SJSA1 (cell line): ENCODE results near the gene CD40. TPM values are rescaled to one million over a fixed set of nuclear protein-coding genes. Genes with fewer than 3 reads are reported as not detected.
A peak's percentile ranks its signal among the peaks of the same experiment; 100 is the strongest.

Experiments
- DNase-seq, 2 experiments: peaks; one replicate each; pipeline ENCODE4 v3.0.0-alpha.2; 2015 to 2020; ENCODE audit warnings: low spot score in 2 of 2, low read depth in 1 of 2
- H3K27ac ChIP-seq: fragments of 250-450 bp; sonication (Bioruptor Pico); 2 replicates; pipeline ENCODE4 v1.5.1; 2020; ENCODE audit warnings: mild to moderate bottlenecking, moderate library complexity
- H3K27me3 ChIP-seq: fragments of 250-450 bp; sonication (Bioruptor Pico); replicated peaks from 2 replicates; pipeline ENCODE4 v1.5.1; 2020; ENCODE audit warnings: mild to moderate bottlenecking, moderate library complexity
- H3K36me3 ChIP-seq: fragments of 250-450 bp; sonication (Bioruptor Pico); 2 replicates; pipeline ENCODE4 v1.5.1; 2020; ENCODE audit warnings: mild to moderate bottlenecking
- H3K4me1 ChIP-seq: fragments of 250-450 bp; sonication (Bioruptor Pico); replicated peaks from 2 replicates; pipeline ENCODE4 v1.6.1; 2021; ENCODE audit warnings: mild to moderate bottlenecking
- H3K4me3 ChIP-seq: fragments of 250-450 bp; sonication (Bioruptor Pico); 2 replicates; pipeline ENCODE4 v1.5.1; 2020; ENCODE audit warnings: mild to moderate bottlenecking
- H3K9me3 ChIP-seq: fragments of 250-450 bp; sonication (Bioruptor Pico); replicated peaks from 2 replicates; pipeline ENCODE4 v1.5.1; 2020; ENCODE audit warnings: mild to moderate bottlenecking
- total RNA-seq: library from RNA; depleted of rRNA; stranded (reverse); fragments of >200 nt; shearing (Covaris generic); gene quantifications from 2 replicates; pipeline ENCODE4 v1.2.3, GENCODE V29; 2014

CD40 gene
- total RNA-seq, 1 experiment from 2014 or later = 0.05 TPM

DNA sequence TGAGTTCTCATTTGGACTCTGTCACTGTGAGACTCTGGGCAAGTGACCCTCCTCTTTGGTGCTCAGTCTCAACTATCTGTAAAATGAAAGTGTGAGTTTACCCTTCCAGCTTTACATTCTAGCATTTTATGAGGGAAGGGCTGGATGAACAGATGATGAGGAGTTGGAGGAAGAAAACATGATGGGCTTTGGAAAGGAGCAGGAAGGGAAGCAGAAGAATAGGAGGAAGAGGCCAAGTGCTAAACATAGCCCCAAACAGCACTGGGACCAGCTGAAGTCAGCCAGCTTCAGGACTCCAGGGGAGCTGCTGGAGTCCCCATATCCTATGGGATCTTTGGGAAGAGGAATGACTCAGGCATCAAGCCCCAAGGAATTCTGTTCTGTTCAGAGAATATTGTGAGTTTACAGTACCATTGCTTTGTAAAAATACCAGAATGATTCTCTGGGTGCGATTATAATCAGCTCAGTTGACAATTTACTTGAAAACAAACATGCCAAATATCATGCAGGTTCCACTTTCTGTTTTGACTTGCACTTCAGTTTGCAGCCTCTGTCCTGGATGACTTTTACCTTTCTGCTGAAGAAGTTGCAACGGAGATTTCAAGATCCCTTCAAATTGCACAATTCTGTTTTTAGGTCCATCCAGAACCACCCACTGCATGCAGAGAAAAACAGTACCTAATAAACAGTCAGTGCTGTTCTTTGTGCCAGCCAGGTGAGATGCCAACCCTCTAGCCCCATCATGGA, 3.2 kb downstream of the CD40 start:
- DNase-seq = no peak
- no peaks in the 10 kb centered on the region for H3K4me1 ChIP-seq
- H3K4me3 ChIP-seq = no peak overlapping the region
- peaks cover 35% of the 10 kb centered on the region for H3K27me3 ChIP-seq
- no peaks in the 10 kb centered on the region for H3K9me3 ChIP-seq
- H3K27ac ChIP-seq = no peak overlapping the region
- H3K36me3 ChIP-seq = no peaks in the 10 kb centered on the region

DNA sequence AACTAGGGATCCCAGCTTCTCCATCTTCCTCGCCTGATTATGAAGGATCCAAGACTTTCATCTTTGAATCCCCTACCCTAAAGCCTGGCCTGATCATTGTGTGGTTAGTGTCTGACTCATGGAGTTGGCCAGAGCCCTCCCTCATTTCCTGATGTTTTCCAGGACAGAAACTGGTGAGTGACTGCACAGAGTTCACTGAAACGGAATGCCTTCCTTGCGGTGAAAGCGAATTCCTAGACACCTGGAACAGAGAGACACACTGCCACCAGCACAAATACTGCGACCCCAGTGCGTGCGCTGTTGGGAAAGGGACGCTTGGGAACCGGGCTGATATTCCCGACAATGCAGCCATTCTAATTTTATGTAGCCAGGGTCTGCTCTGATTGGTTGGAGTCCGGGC, 4.0 kb downstream of the CD40 start:
- H3K27ac ChIP-seq = no peak overlapping the region
- H3K27me3 ChIP-seq = peaks cover 36% of the 10 kb centered on the region
- no peak for DNase-seq
- no peaks in the 10 kb centered on the region for H3K4me1 ChIP-seq
- no peaks in the 10 kb centered on the region for H3K9me3 ChIP-seq
- H3K4me3 ChIP-seq = no peak overlapping the region
- H3K36me3 ChIP-seq = no peaks in the 10 kb centered on the region

DNA sequence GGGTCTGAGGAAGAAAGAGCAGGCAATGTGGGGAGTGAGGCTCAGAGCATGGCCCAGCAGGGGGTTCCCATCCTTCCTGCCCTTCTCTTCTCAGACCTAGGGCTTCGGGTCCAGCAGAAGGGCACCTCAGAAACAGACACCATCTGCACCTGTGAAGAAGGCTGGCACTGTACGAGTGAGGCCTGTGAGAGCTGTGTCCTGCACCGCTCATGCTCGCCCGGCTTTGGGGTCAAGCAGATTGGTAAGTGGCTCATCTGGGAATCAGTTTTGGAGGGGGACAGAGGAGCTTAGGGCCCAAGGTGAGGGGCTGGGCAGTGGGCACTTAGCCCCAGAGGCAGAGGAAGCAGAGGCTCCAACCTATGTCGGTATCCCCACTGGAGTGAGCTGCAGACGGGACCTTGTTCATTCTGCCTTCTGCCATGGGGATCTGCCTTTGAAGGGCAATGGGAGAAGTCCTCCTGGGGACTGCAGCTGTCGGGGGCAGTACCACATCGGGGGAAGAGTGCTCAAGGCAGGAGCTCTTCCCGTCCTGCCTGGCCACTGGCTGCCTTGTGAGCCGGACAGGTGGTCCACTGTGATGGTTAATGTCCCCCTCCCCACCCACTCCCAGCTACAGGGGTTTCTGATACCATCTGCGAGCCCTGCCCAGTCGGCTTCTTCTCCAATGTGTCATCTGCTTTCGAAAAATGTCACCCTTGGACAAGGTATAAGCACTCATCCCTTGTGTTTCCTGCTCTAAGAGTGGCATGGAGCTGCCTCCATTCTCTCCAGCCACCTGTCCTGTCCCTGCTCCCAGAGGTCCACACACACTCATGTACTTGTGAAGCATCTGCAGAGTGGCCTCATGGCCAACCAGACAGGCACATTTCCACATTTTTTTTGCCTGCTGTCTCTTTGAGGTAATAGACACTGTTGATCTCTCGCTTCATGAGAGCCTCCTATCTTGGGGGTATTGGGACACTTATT, 4.7 kb downstream of the CD40 start:
- Histone ChIP-seq H3K36me3 (no peaks in the 10 kb centered on the region), H3K4me3 (no peak overlapping the region), H3K27me3 (peaks cover 37% of the 10 kb centered on the region), H3K27ac (no peak overlapping the region), H3K4me1 (no peaks in the 10 kb centered on the region), H3K9me3 (no peaks in the 10 kb centered on the region)
- no peak for DNase-seq

DNA sequence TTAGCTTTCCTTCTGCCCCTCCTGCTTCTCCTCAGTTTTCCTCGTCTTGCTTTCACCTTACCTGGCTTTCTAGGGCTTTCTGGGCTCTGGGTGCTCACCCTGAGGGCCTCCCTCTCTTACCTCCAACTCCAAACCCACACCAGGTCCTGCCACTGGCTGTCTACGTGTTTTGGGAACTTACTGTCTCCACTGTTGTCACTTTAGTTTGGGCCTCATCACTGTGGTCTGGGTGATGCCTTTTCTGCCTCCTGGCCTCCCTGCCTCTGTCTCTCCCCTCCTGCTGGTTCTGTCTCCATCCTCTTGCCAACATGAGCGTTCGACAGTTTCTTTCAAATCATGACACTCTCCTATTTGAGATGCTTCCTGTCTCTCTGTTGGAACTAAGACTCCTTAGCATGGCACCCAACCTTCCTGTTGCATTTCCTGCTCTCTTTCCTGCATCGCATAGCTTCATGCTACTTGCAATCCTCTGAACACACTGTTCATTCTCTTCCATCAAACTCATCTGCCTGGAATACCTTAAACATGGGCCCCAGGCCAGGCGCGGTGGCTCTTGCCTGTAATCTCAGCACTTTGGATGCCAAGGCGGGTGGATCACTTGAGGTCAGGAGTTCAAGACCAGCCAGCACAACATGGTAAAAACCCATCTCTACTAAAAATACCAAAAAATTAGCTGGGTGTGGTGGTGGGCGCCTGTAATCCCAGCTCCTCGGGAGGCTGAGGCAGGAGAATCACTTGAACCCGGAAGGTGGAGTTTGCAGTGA, 5.5 kb downstream of the CD40 start:
- no peak for DNase-seq
- no peak overlapping the region for H3K27ac ChIP-seq
- H3K4me1 ChIP-seq = no peaks in the 10 kb centered on the region
- no peaks in the 10 kb centered on the region for H3K36me3 ChIP-seq
- H3K27me3 ChIP-seq = peaks cover 39% of the 10 kb centered on the region
- H3K9me3 ChIP-seq = no peaks in the 10 kb centered on the region
- H3K4me3 ChIP-seq = no peak overlapping the region

DNA sequence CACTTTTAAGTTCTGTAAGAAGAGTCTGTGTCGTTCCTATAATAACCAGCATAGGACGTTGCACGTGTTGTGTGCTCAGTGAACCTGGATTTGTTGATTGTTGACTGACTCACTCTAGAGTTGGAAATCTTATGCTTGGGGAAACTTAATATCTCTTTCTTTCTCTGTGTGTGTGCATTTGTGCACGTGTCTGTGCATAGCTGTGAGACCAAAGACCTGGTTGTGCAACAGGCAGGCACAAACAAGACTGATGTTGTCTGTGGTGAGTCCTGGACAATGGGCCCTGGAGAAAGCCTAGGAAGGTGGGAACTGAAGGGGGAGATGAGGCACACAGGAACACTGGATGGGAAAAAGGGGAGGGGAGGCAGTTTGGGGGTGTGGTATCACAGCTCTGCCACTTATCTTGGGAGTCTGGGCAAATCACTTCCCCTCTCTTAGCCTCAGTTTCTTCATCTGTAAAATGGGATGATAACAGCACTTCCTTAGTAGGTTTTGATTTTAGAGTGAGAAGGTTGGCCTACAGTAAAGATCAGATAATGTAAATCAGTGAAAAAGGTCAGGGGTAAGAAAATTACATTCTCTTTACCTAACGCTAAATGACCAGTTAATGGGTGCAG, 8.4 kb downstream of the CD40 start:
- H3K36me3 ChIP-seq = no peaks in the 10 kb centered on the region
- DNase-seq = no peak
- no peaks in the 10 kb centered on the region for H3K9me3 ChIP-seq
- H3K27ac ChIP-seq = no peak overlapping the region
- no peak overlapping the region for H3K4me3 ChIP-seq
- no peaks in the 10 kb centered on the region for H3K4me1 ChIP-seq
- peaks cover 54% of the 10 kb centered on the region for H3K27me3 ChIP-seq

DNA sequence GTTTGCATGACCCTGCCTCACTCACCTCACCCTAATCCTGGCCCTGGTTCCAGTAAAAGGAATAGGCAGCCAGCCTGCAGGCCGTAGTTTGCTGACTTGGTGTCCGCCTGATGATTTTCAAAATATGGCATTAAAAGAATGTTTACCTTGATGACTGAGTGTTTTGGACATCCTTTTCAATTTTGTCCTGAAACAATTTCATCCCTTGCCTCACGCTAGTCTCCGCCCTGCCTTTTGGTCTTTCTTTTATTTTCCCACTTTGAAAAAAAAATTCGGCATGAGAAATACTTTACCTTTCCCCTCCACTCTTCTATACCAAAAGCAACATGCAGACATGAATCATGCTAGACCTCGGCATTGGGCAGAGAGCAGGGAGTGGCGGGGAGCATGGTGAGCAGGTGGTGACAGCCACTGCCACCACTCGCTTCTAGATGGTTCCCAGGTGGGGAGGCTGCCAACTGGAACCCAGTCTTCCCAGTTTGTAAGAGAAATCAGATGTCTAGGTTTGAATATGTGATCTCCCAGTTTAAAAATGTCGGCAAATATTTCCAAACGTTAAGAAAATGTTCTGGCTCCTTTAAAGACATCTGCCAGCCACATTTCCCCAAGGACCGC, 9.4 kb downstream of the CD40 start:
- DNase-seq = no peak
- H3K36me3 ChIP-seq = no peaks in the 10 kb centered on the region
- H3K27ac ChIP-seq = no peak overlapping the region
- H3K4me3 ChIP-seq = no peak overlapping the region
- H3K9me3 ChIP-seq = no peaks in the 10 kb centered on the region
- peaks cover 54% of the 10 kb centered on the region for H3K27me3 ChIP-seq
- no peaks in the 10 kb centered on the region for H3K4me1 ChIP-seq

DNA sequence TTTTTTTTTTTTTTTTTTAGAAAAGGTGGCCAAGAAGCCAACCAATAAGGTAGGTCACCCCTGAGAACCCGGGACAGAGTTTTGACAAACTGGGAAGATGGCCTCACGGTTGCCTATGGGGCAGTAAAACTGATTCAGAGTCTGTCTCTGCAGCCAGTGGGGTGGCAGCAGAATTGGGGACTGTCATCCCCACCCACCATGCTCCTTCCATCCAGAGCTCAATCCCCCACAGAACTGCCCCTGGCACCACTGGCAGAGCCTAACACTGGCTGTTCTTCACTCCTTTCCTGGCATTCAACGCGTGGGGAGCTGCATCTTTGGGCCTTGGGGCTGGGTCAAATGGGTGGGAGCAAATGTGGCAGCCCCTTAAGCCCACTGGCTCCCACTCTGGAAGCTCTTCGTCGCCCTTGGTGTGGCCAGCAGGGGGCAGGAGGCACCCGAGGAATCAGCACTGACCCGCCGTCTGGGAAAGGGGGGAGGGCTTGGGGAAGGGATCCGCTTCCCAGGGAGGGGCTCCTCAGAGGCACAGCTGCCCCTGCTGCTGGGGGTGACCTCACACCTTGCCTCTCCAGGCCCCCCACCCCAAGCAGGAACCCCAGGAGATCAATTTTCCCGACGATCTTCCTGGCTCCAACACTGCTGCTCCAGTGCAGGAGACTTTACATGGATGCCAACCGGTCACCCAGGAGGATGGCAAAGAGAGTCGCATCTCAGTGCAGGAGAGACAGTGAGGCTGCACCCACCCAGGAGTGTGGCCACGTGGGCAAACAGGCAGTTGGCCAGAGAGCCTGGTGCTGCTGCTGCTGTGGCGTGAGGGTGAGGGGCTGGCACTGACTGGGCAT, 10.4 kb downstream of the CD40 start:
- no peaks in the 10 kb centered on the region for H3K36me3 ChIP-seq
- no peak overlapping the region for H3K4me3 ChIP-seq
- no peak for DNase-seq
- no peaks in the 10 kb centered on the region for H3K9me3 ChIP-seq
- H3K4me1 ChIP-seq = no peaks in the 10 kb centered on the region
- no peak overlapping the region for H3K27ac ChIP-seq
- peaks cover 54% of the 10 kb centered on the region for H3K27me3 ChIP-seq

DNA sequence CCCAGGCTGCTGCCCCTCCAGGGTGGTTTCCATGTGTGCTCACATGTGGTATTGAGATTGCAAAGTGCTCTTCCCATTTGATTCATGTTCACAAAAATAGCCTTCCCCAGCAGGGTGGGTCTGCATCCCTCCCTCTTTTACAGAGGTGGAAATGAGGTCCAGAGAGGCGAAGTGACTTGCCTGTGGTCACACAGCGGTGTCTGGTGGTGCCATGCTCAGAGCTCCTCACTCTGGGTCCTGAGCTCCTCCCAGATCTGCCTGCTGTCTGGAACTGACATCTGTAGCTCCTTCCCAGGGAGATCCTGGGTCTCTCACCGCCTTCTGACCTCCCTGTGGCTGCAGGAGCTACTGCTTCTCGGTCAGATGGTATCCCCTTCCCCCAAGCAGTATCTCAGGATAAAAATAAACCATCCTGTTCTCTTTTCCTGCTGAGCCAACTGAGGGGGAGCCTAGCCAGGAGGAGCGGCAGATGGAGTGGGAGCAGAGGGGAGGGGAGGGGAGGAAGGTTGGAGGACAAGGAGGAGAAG, 11.9 kb downstream of the CD40 start:
- H3K4me1 ChIP-seq = no peaks in the 10 kb centered on the region

DNA sequence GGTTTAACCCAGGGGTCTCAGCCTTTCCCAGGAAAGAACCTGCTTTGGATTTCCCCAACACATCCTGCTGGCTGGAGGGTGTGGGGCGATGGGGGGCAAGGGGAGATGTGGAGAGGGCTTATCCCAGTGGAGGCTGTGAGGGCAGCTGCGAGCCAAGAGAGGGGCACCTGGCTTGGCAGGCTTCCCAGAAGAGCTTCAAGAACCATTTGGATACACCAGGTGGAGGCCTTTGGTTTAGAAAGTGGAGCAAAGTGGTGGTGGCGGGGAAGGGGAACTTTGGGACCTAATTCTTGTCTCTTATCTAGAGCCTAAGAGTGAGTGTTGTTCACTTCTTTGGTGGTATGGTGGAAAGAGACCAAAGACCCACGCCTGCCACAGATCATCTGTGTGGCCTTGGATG, 12.4 kb downstream of the CD40 start:
- Histone ChIP-seq H3K27me3 (peaks cover 67% of the 10 kb centered on the region), H3K36me3 (no peaks in the 10 kb centered on the region), H3K4me1 (no peaks in the 10 kb centered on the region), H3K9me3 (no peaks in the 10 kb centered on the region), H3K4me3 (no peak overlapping the region), H3K27ac (no peak overlapping the region)
- DNase-seq = no peak

More for the DNA sequence above, 11.9 kb downstream of the CD40 start:
- DNase-seq = no peak
- no peak overlapping the region for H3K27ac ChIP-seq
- H3K27me3 ChIP-seq = peaks cover 62% of the 10 kb centered on the region
- H3K36me3 ChIP-seq = no peaks in the 10 kb centered on the region
- H3K9me3 ChIP-seq = no peaks in the 10 kb centered on the region
- no peak overlapping the region for H3K4me3 ChIP-seq

DNA sequence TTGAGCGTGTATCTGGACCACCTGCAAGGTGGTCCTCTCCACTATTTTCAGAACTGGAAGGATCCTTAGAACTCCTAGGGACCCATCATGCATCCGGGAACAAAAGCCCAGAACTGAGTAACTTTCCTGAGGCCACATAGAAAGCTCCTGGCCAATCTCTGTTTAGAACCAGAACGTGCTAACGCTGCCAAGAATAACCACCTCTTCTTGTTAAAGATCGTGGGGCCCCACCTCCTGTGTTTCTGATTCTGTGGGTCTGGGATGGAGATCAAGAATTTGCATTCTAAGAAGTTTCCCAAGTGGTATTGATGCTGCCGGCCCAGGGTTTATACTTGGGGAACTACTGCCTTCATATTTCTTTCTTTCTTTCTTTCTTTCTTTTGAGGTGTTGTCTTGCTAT, 13.3 kb downstream of the CD40 start:
- H3K36me3 ChIP-seq = no peaks in the 10 kb centered on the region
- no peak for DNase-seq
- no peak overlapping the region for H3K4me3 ChIP-seq
- no peaks in the 10 kb centered on the region for H3K4me1 ChIP-seq
- no peak overlapping the region for H3K27ac ChIP-seq
- no peaks in the 10 kb centered on the region for H3K9me3 ChIP-seq
- H3K27me3 ChIP-seq = peaks cover 74% of the 10 kb centered on the region

DNA sequence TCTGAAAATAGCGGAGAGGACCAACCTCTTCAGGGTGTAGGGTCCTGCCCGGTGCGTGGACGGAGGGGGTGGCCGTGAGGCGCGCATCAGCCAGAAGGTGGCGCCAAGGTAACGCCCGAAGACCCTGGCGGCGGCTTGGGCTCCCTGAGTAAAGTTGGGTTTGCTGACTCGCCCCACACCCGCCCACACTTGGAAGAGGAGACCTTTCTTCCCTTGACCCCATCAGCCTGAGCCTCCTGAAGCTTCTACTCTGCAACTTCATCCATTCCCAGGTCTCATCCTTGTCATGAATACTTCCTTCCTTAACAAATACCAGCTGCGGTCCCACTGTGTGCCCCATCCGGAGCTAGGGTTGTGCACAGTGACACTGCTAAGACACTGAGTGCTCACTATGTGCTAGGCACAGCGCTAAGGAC, 14.6 kb downstream of the CD40 start:
- peak; percentile 37 to 69 for DNase-seq
- H3K4me1 ChIP-seq = no peaks in the 10 kb centered on the region

DNA sequence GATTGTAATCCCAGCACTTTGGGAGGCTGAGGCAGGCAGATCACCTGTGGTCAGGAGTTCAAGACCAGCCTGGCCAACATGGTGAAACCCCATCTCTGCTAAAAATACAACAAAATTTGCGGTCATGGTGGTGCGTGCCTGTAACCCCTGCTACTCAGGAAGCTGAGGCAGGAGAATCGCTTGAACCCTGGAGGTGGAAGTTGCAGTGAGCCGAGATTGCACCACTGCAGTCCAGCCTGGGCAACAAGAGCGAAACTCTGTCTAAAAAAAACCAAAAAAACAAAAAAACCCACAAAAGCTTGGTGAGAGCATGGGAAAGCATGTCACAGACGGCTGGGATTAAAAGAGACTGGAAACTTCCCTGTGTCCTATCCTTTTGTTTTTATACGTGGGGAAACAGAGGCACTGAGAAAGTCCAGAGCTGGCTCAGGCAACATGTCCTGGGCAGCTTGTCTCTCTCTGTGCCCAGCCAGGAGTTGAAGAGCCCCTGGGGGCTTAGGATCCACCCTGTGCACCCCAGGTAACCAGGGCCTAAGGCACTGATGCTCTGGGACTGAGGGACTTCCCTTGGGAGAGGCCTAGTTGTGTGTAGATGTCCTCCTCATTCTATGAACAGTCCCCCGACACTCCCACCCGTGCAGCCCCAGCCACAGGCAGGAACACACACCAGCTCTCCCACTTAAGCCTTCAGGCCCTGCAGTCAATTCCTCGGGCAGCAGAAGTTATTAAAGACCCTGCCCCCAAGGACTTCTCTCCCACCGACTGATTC, 16.0 kb downstream of the CD40 start:
- Histone ChIP-seq H3K9me3 (no peaks in the 10 kb centered on the region), H3K36me3 (no peaks in the 10 kb centered on the region), H3K27ac (no peak overlapping the region), H3K4me1 (no peaks in the 10 kb centered on the region), H3K4me3 (no peak overlapping the region), H3K27me3 (peaks cover 77% of the 10 kb centered on the region)
- no peak for DNase-seq

More for the DNA sequence above, 14.6 kb downstream of the CD40 start:
- H3K27ac ChIP-seq = no peak overlapping the region
- peaks cover 74% of the 10 kb centered on the region for H3K27me3 ChIP-seq
- H3K36me3 ChIP-seq = no peaks in the 10 kb centered on the region
- H3K9me3 ChIP-seq = no peaks in the 10 kb centered on the region
- no peak overlapping the region for H3K4me3 ChIP-seq
